Measurements from ENCODE around the gene RAD17. TPM values are rescaled to one million over a fixed set of nuclear protein-coding genes. Genes with fewer than 3 reads are reported as not detected.

Gene RAD17
- total and polyA plus RNA-seq, 2 experiments from 2014 or later = 29.0 to 38.8 TPM

GRCh38 chr5:69404659-69405330, 35.2 kb downstream of the RAD17 start (continued):
- TF ChIP-seq CTCF (conservative IDR thresholded peaks at IDR 0.05; ENCODE audit: low read depth in 2 of 2) (no peak), EZH2 (IDR thresholded peaks at IDR 0.05; ENCODE audit: low read depth, unreplicated experiment) (no peak)

GRCh38 chr5:69414885-69415583, 45.4 kb downstream of the RAD17 start, which contains the start of gene MARVELD2:
Gene MARVELD2 (plus strand): TSS chr5:69415116. CDS start chr5:69419386, 4,270 bp downstream.
- peaks cover 17% of the 10 kb centered on the region for H3K4me1 Mint-ChIP-seq
- peak within 1 kb of the TSS; percentile 67 for H3K4me3 ChIP-seq
- H3K27ac Mint-ChIP-seq = peak within 1 kb of the TSS; percentile 96
- H3K36me3 ChIP-seq (ENCODE audit: insufficient read depth) = peaks cover 5% of the 10 kb centered on the region
- peaks cover 9% of the 10 kb centered on the region for H3F3A ChIP-seq (replicated peaks; ENCODE audit: low read depth)
- H3K27me3 Mint-ChIP-seq (ENCODE audit: insufficient read depth, low read depth, poor library complexity) = peaks cover 4% of the 10 kb centered on the region
- peaks cover 6% of the 10 kb centered on the region; the same call in 1 of the 2 replicates for H4K20me1 ChIP-seq (replicated peaks; ENCODE audit: insufficient read depth)
- peak within 1 kb of the TSS; percentile 93 for H2AFZ ChIP-seq
- H3K79me2 ChIP-seq (replicated peaks; ENCODE audit: insufficient read depth) = peaks cover 5% of the 10 kb centered on the region; the same call in 1 of the 2 replicates
- peak within 1 kb of the TSS; percentile 94 for H3K27ac ChIP-seq (ENCODE audit: low read depth)
- peak within 1 kb of the TSS; percentile 95 for H3K4me3 Mint-ChIP-seq
- peaks cover 11% of the 10 kb centered on the region for H3K4me1 ChIP-seq (ENCODE audit: insufficient read depth)
- H3K9me3 Mint-ChIP-seq = no peaks in the 10 kb centered on the region
- H3K27me3 ChIP-seq (ENCODE audit: insufficient read depth) = no peaks in the 10 kb centered on the region
- peak; percentile 95 for ATAC-seq
- DNase-seq (ENCODE audit: low spot score) = peak; percentile 97
- no peaks in the 10 kb centered on the region for H3K9me2 ChIP-seq (ENCODE audit: insufficient read depth)
- H3K36me3 Mint-ChIP-seq (ENCODE audit: low read depth) = peaks cover 20% of the 10 kb centered on the region
- peak within 1 kb of the TSS; percentile 82 for H3K4me2 ChIP-seq
- TF ChIP-seq CREB1 (CRISPR knock-in tag; IDR thresholded peaks at IDR 0.05; ENCODE audit: low read depth) (peak; percentile 69), ZNF462 (CRISPR knock-in tag; IDR thresholded peaks at IDR 0.05) (no peak), CTCF (conservative IDR thresholded peaks at IDR 0.05; ENCODE audit: low read depth in 2 of 2) (peak in 1 of 2 experiments; percentile 58; a peak in 2 of 4 replicates), STAT1 (IDR thresholded peaks at IDR 0.05; ENCODE audit: unreplicated experiment) (no peak), EZH2phosphoT487 (IDR thresholded peaks at IDR 0.05; ENCODE audit: unreplicated experiment) (no peak), ZNF114 (CRISPR knock-in tag; IDR thresholded peaks at IDR 0.05) (no peak), EZH2 (IDR thresholded peaks at IDR 0.05; ENCODE audit: low read depth, unreplicated experiment) (no peak), JUNB (IDR thresholded peaks at IDR 0.05; ENCODE audit: unreplicated experiment) (no peak)
